MV-4-11 (cell line): ENCODE results near the gene SHD.
"Not testable (repeated sequence)": the region's sequence is repeated elsewhere in the genome, so short reads cannot be mapped to it uniquely, and the experiment has no call there.

Experiments
- DNase-seq: peaks from one replicate; lab custom pipeline; 2025; lab: John Stamatoyannopoulos, UW

Gene SHD

GRCh38 chr19:4267101-4267900, 11.8 kb upstream of the SHD start:
- DNase-seq: peak; percentile 43

- no peak for DNase-seq
Observed at GRCh38 chr19:4267901-4268815, 10.9 kb upstream of the SHD start.

DNA sequence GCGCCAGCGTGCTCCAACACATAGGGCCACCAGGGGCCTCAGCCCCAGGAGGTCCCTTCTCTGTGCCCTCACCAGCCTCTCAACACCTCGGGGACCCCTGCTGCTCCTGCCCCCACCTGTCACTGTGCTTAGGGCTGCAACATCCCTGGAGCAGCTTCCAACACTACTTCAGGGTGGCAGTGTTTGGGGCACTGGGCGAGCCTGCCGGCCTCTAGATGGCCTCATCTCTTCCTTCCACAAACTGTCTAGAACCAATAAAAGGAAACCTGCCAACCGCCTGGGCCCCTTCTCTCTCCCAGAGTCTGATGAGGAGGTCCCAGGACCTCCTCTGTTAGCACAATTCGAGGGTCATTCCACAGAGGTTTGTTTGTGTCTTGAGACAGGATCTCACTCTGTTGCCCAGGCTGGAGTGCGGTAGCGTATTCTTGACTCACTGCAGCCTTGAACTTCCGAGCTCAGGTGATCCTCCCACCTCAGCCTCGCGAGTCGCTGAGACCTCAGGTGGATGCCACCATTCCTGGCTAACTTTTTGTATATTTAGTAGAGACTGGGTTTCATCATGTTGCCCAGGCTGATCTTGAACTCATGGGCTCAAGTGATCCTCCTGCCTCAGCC, 10.1 kb upstream of the SHD start:
- no peak for DNase-seq

DNA sequence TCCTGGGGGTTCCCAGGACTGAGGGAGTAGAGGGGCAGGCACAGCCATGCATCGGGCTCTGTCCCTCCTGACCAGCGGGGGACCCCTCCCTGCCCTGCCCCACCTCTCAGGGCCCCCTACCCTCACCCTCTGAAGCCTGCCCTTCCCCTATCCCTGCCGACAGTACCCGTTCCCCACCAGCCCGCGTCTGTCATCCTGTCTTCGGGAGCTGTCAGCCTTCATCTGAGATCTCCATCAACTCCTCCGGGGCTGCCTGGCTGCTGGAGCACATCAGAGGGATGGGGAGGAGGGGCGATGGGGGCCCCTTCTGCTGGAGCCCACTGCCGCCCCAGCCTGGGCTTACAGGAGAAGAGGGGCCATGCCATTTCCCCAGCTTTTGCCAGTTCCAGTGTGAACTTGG, 6.2 kb upstream of the SHD start:
- DNase-seq: no peak

- not testable (repeated sequence) for DNase-seq
Observed at GRCh38 chr19:4274321-4274686, 4.8 kb upstream of the SHD start.

DNA sequence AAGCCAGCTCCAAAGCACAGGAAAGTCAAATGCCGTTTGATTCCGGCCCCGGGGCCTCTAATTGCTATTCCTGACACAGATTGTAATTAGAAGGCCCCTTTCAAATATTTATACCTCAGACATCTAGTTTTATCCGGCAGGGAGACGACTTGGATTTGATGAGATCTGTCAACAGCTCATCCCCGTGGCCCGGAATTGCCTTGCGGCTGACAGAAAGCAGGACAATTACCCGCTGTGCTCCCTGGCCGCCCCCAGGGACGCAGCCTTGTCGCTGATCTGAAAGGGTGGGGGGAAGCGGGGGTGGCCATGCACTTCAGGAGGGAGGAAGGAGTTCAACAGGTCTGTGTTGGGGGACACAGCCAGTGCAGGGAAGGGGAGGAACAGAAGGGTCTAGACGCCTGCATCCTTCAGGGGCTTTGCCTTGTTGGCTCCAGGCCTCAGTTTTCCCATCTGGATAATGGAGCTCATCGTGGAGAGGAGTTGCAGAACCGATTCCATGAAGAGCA, 1.8 kb upstream of the SHD start:
- DNase-seq: no peak

- DNase-seq: no peak
Observed at GRCh38 chr19:4278010-4278409, 1.1 kb upstream of the SHD start.

GRCh38 chr19:4279267-4279529, 132 bp downstream of the SHD start:
- no peak for DNase-seq

DNA sequence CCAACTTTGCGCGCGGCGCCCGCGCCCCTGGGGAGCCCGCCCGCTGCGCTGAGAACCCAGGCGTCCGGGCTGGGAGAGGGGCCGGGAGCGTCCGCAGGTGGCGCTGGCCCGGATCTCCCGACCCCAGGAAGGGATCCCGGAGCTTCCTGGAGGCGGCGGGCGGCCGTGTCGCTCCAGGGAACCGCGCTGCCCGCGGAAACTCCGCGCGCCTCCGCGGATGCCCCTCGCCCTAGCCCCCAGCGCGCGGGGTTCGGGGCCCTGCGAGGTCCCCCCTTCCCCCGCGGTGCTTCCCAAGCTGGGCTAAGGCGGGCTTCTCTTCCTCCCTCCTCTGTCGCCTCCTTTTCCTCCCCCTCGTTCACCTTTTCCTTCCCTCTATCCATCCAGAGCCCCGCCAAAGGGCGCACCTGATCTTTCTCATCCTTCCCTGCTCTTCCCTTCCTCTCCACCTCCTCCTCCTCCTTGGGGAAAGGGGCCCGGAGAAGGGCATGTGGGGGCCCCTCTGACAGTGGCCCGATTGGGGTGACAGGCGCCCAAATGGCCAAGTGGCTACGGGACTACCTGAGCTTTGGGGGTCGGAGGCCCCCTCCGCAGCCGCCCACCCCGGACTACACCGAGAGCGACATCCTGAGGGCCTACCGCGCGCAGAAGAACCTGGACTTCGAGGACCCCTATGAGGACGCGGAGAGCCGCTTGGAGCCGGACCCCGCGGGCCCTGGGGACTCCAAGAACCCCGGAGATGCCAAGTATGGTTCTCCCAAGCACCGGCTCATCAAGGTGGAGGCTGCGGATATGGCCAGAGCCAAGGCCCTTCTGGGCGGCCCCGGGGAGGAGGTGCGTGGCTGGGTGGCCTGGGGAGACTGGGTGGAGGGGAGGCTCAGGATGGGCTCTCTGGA, 710 bp downstream of the SHD start:
- no peak for DNase-seq

GRCh38 chr19:4284176-4284958, 5.3 kb downstream of the SHD start:
- DNase-seq: no peak

DNA sequence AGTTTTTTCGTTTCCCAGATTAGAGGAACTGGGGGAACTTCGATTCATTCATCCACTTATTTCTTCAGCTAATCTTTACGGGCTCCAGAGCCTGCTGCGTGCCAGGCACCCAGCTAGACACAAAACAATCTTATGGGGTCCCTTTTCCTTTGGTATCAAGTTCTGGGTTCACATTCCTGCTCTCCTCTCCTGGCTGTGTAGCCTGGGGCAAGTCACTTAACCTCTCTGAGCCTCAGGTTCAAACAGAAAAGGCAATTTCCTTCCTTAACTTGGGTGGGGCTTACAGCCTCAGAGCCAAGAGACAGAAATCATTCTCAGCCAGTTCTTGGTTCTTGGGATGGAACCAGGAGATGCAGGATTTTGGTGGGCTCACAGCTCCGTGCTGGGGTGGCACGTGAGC, 5.9 kb downstream of the SHD start:
- DNase-seq: no peak

GRCh38 chr19:4286141-4286540, 7.1 kb downstream of the SHD start:
- not testable (repeated sequence) for DNase-seq

GRCh38 chr19:4288091-4288777, 9.2 kb downstream of the SHD start:
- DNase-seq: no peak

DNA sequence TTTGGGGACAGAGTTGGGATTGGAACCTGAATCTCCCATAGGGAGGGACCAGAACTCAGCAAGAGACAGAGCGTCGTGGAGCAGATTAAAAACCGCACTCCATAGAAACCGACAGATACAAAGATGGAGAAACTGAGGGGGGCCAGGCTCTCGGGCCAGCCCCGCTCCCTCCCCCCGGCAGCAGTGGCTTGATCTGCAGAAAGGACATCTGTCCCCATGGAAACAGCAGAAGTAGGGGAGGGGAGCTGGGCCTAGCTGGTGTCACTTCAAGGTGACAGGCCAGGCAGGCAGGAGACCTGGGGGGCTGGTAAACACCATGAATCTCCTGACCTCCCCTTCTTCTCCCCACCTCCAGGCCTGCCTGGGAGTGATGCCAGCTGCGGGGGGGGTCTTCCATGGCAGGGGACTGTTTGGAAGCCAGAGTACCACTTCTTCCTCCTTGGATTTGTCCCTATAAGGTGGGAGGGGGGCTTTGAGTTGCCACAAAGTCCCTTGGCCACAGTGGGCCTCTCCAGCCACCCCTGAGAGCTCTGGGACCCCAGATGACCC, 12.2 kb downstream of the SHD start:
- no peak for DNase-seq

- no peak for DNase-seq
Observed at GRCh38 chr19:4292515-4292914, 13.4 kb downstream of the SHD start.

- DNase-seq: no peak
Observed at GRCh38 chr19:4294389-4294788, 15.3 kb downstream of the SHD start.

- DNase-seq: no peak
Observed at GRCh38 chr19:4295972-4296771, 17.1 kb downstream of the SHD start.

DNA sequence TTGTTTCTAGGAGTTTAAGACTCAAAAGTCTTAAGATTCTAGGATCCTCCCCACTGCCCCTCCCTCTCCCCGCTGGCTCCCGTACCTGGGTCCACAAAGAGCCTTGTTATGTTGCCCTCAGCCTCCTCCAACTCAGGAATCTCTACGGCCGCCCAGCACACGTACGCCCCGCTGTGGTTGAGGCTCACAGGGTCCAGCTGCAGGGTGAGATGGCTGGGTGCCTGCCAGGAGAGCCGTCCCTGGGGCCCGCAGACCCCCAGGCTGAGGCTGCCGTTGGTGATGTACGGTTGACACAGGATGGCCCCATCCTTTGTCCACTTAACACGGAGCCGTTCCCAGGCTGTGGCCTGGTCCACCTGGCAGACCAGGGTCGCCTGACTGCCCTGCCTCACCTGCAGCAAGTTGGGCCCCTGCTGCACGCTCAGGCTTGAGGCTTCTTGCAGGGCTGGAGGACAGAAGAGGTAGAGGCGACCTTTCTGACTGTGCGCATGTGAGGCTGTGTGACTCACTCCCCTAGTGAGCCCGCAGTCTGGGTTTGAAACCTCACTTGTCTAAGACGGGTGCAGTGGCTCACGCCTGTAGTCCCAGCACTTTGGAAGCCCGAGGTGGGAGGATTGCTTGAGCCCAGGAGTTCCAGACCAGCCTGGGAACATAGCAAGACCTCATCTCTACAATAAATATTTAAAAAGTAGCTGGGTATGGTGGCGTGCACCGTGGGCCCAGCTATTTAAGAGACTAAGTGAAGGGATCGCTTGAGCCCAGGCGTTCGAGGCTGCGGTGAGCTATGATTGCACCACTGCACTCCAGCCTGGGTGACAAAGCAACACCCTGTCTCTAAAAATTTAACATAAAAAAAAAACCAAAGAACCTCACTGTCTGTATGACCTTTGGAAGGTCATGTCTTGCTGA, 19.1 kb downstream of the SHD start:
- DNase-seq: no peak
